GM12891 (cell line): ENCODE measurements around the gene CEACAM20.
"Not testable (repeated sequence)": the region's sequence is repeated elsewhere in the genome, so short reads cannot be mapped to it uniquely, and the experiment has no call there.

ENCODE experiments used
- PAX5 ChIP-seq: IDR thresholded peaks from 2 replicates; pipeline ENCODE4 v1.6.1; 2011; ENCODE audit warnings: low read length, moderate library complexity, mild to moderate bottlenecking; ENCODE audit not compliant: insufficient read depth, severe bottlenecking
- POLR2A ChIP-seq: IDR thresholded peaks from 2 replicates; pipeline ENCODE4 v1.6.1; 2011; ENCODE audit warnings: low read depth, low read length, control low read depth
- POLR2AphosphoS5 ChIP-seq: IDR thresholded peaks from 2 replicates; pipeline ENCODE4 v1.6.1; 2011; ENCODE audit warnings: low read depth, low read length, control low read depth
- POU2F2 ChIP-seq: IDR thresholded peaks from 2 replicates; pipeline ENCODE4 v1.6.1; 2011; ENCODE audit warnings: low read depth, mild to moderate bottlenecking, control low read depth, low read length, moderate library complexity
- SPI1 ChIP-seq: IDR thresholded peaks from 2 replicates; pipeline ENCODE4 v1.6.1; 2011; ENCODE audit warnings: low read depth, low read length, control low read depth
- TAF1 ChIP-seq: IDR thresholded peaks from 2 replicates; pipeline ENCODE4 v1.6.1; 2011; ENCODE audit warnings: low read depth, low read length, control low read depth

DNA sequence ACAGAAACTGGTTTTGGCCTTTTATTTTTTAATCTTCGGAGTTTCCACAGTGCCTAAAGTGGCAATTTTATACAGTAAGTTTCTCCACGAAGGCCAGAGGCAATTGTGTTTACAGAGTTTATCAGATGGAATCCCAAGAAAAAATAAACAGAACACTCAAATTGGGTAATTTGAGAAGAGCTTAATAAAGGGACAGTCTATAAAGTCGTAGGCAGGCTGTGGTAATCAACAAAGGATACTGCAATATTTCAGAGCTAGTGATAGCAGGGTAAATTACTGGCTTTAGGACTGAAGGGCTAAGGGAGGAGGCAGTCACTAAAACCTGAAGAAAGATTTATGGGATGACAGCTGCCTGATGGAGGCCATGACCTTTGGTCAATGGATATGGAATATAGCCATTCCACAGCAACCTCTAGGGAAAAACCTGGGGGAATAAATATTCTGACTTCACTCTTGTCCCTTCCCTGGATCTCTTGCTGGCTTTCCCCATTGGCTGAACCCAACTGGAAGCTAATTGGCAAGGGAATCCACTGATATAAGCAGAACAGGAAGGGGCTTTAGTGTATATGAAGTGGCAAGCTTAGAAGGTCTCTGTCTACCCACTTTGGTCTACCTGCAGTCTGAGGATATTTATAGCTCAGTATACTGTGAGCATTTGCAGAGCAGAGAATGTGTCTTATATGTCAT lies 66.7 kb downstream of the CEACAM20 start:
- not testable (repeated sequence) for TF ChIP-seq POLR2AphosphoS5, TAF1, POLR2A, SPI1, POU2F2, PAX5
